ENCODE measurements around the gene MEGF10. TPM values are rescaled to one million over a fixed set of nuclear protein-coding genes. Genes with fewer than 3 reads are reported as not detected.

MEGF10 gene
- total and polyA plus RNA-seq, 2 of the 8 experiments (the other 6 are each of a cell fraction or from before 2014, with no cell fraction given) = 38.2 to 53.1 TPM

- Histone ChIP-seq H3K56ac (replicated peaks; ENCODE audit: insufficient read length, low read depth, low read length) (no peak overlapping the region), H2BK12ac (ENCODE audit: low read depth, low read length) (no peak overlapping the region), H3K9ac (replicated peaks in 1 of 4; ENCODE audit: extremely low read depth in 1 of 4, low read depth in 3 of 4, low read length in 3 of 4) (no peak overlapping the region), H3K4ac (replicated peaks; ENCODE audit: insufficient read length, low read depth, low read length) (no peak overlapping the region), H2BK5ac (ENCODE audit: low read depth, low read length) (no peak overlapping the region), H3K79me2 (ENCODE audit: control insufficient read depth in 1 of 2, insufficient read depth in 2 of 2, low read length in 2 of 2) (no peaks in the 10 kb centered on the region), H3K4me3 (ENCODE audit: extremely low read depth in 1 of 4, insufficient read depth in 2 of 4, low read depth in 3 of 4, low read length in 4 of 4) (no peak overlapping the region), H3K18ac (ENCODE audit: extremely low read depth, low read length) (no peak overlapping the region), H3K27ac (ENCODE audit: low read depth, low read length) (no peak overlapping the region), H3K14ac (ENCODE audit: insufficient read length) (no peak overlapping the region), H2BK120ac (replicated peaks; ENCODE audit: low read depth, low read length) (no peak overlapping the region), H4K91ac (replicated peaks; ENCODE audit: insufficient read length, low read length) (no peak overlapping the region), H4K8ac (ENCODE audit: extremely low read depth, insufficient read depth, low read length) (no peak overlapping the region), H4K5ac (ENCODE audit: insufficient read length, low read depth, low read length) (no peak overlapping the region), H4K20me1 (replicated peaks in 1 of 2; ENCODE audit: control insufficient read depth in 1 of 2, insufficient read depth in 2 of 2, low read length in 2 of 2) (peaks cover 0 to 1% of the 10 kb centered on the region in 2 experiments), H3K4me2 (ENCODE audit: insufficient read depth in 1 of 2, low read depth in 2 of 2, low read length in 2 of 2) (no peak overlapping the region), H3K27me3 (replicated peaks in 1 of 4; ENCODE audit: control insufficient read depth in 3 of 4, extremely low read depth in 1 of 4, insufficient read depth in 3 of 4, low read length in 3 of 4) (no peaks in the 10 kb centered on the region), H3K4me1 (replicated peaks in 1 of 4; ENCODE audit: control insufficient read depth in 3 of 4, insufficient read depth in 4 of 4, low read length in 3 of 4) (no peaks in the 10 kb centered on the region), H3K23me2 (ENCODE audit: low read depth, low read length) (no peaks in the 10 kb centered on the region), H2BK15ac (ENCODE audit: low read length) (no peak overlapping the region), H3K36me3 (ENCODE audit: control insufficient read depth in 2 of 4, insufficient read depth in 4 of 4, low read length in 3 of 4) (peaks cover 0 to 43% (median 13%) of the 10 kb centered on the region in 4 experiments; a peak in 7 of 8 replicates), H2BK20ac (ENCODE audit: low read length) (no peak overlapping the region), H3K9me3 (ENCODE audit: insufficient read depth in 2 of 2, low read depth in 1 of 2, low read length in 1 of 2) (no peaks in the 10 kb centered on the region), H3K23ac (ENCODE audit: insufficient read length) (no peak overlapping the region), H2AK5ac (ENCODE audit: low read depth, low read length) (no peak overlapping the region), H2AFZ (ENCODE audit: low read length) (no peak overlapping the region), H3K79me1 (ENCODE audit: low read depth, low read length) (no peaks in the 10 kb centered on the region)
- DNase-seq (ENCODE audit: low read depth in 1 of 2, low spot score in 2 of 2) (no peak), FAIRE-seq (no peak)
- ChIA-PET CTCF (ENCODE audit: partially characterized antibody) (no interaction called here), POLR2A (ENCODE audit: partially characterized antibody) (no interaction called here)
- 97% methylated on average over 4 of the region's 4 CpGs; no CpG with 5 or more reads in 1 of the 2 experiments for WGBS, 2 experiments (ENCODE audit: extremely low coverage in 1 of 2, insufficient coverage in 1 of 2, insufficient read length in 1 of 2, insufficient replicate concordance in 2 of 2, low coverage in 1 of 2, low lambda C conversion rate in 2 of 2, missing lambda C conversion rate in 1 of 2)
- TF ChIP-seq SP2 (IDR thresholded peaks at IDR 0.05; ENCODE audit: low read length) (no peak), TCF12 (IDR thresholded peaks at IDR 0.05; ENCODE audit: low read depth, low read length) (no peak), E2F6 (IDR thresholded peaks at IDR 0.05) (no peak), GABPA (IDR thresholded peaks at IDR 0.05; ENCODE audit: borderline replicate concordance, insufficient read depth, low read length) (no peak), FOSL1 (IDR thresholded peaks at IDR 0.05; ENCODE audit: insufficient read depth, low read depth, low read length) (no peak), EP300 (IDR thresholded peaks at IDR 0.05; ENCODE audit: borderline replicate concordance in 1 of 2, low read depth in 2 of 2, low read length in 2 of 2) (no peak), JUN (IDR thresholded peaks at IDR 0.05; ENCODE audit: low read depth, low read length) (no peak), POLR2AphosphoS5 (IDR thresholded peaks at IDR 0.05; ENCODE audit: low read depth, low read length) (no peak), CTCF (IDR thresholded peaks at IDR 0.05; ENCODE audit: control extremely low read depth in 1 of 3, insufficient read depth in 1 of 3, low read depth in 1 of 3, low read length in 3 of 3) (no peak), GTF2F1 (IDR thresholded peaks at IDR 0.05; ENCODE audit: borderline replicate concordance, low read depth, low read length) (no peak)
Observed at GRCh38 chr5:127451096-127451495, 160.5 kb downstream of the MEGF10 start.

Data from H1 (cell line).